A549 (cell line): ENCODE results near the gene NPY1R. TPM values are rescaled to one million over a fixed set of nuclear protein-coding genes. Genes with fewer than 3 reads are reported as not detected.

Experiments
- ATAC-seq, 2 experiments: fragments of 200-7000 bp in 1 of 2; fragments of >200 bp in 1 of 2; cut with Nextera tagmentation in 1 of 2; cut with Tn5 transposase in 1 of 2; 3 replicates each; pipeline versions ENCODE4 v1.8.0 to v1.9.1; 2018 to 2020; ENCODE audit warnings: mild to moderate bottlenecking in 1 of 2, moderate library complexity in 1 of 2
- CTCF ChIA-PET: fragments of 300-600 bp; sonication (Branson Sonifier 250); formaldehyde crosslinking; extraction: SDS; loops from one replicate; lab custom pipeline; 2021; ENCODE audit warnings: antibody characterized with exemption, inconsistent platforms; lab: Yijun Ruan, JAX
- POLR2A ChIA-PET: fragments of 350-600 bp; formaldehyde crosslinking; extraction: SDS; loops from one replicate; lab custom pipeline; 2021; ENCODE audit warnings: antibody characterized with exemption, inconsistent platforms; lab: Yijun Ruan, JAX
- DNase-seq, 2 experiments: peaks; one replicate each; pipeline versions ENCODE4 v3.0.0 to v3.0.0-alpha.2; 2011 to 2016; ENCODE audit warnings: low read depth in 1 of 2, low spot score in 1 of 2
- FAIRE-seq: peaks from 2 replicates; lab custom pipeline; 2011; peaks lifted over from hg19 to GRCh38; lab: Jason Lieb, UNC
- H3K27ac ChIP-seq, 2 experiments: fragments of >200 bp; sonication (Bioruptor Twin); formaldehyde crosslinking; 3 replicates each; pipeline ENCODE4 v1.5.1; 2016 to 2017
- H3K4me1 ChIP-seq: fragments of >200 bp; sonication (Bioruptor Twin); formaldehyde crosslinking; 3 replicates; pipeline ENCODE4 v1.6.1; 2016
- H3K4me2 ChIP-seq: fragments of >200 bp; sonication (Bioruptor Twin); formaldehyde crosslinking; 3 replicates; pipeline ENCODE4 v1.6.1; 2016
- H3K4me3 ChIP-seq: fragments of >200 bp; sonication (Bioruptor Twin); formaldehyde crosslinking; 3 replicates; pipeline ENCODE4 v1.5.1; 2016
- H3K9me3 ChIP-seq: fragments of >200 bp; sonication (Bioruptor Twin); formaldehyde crosslinking; 3 replicates; pipeline ENCODE4 v1.6.1; 2016
- BCL3 ChIP-seq: fragments of >200 bp; sonication (Bioruptor Twin); formaldehyde crosslinking; IDR thresholded peaks from 3 replicates; pipeline ENCODE4 v1.6.1; 2016
- CHD4 ChIP-seq: fragments of 200-600 bp; sonication (generic); IDR thresholded peaks from 2 replicates; pipeline ENCODE4 v1.6.1; 2016; ENCODE audit warnings: antibody characterized with exemption, mild to moderate bottlenecking, borderline replicate concordance
- E2F6 ChIP-seq: IDR thresholded peaks from 2 replicates; pipeline ENCODE4 v1.6.1; 2012; ENCODE audit warnings: low read depth, borderline replicate concordance
- EHF ChIP-seq: fragments of 250-450 bp; sonication (Bioruptor Pico); IDR thresholded peaks from 2 replicates; pipeline ENCODE4 v1.5.0; 2020; ENCODE audit warnings: mild to moderate bottlenecking
- EHMT2 ChIP-seq: fragments of 200-600 bp; sonication (generic); IDR thresholded peaks from 2 replicates; pipeline ENCODE4 v1.6.1; 2016; ENCODE audit warnings: antibody characterized with exemption, low read depth, mild to moderate bottlenecking, moderate library complexity
- FOSB ChIP-seq: fragments of 250-450 bp; sonication (Bioruptor Pico); IDR thresholded peaks from 2 replicates; pipeline ENCODE4 v1.5.0; 2020; ENCODE audit warnings: mild to moderate bottlenecking, moderate library complexity
- GATA3 ChIP-seq: IDR thresholded peaks from 2 replicates; pipeline ENCODE4 v1.6.1; 2012; ENCODE audit warnings: borderline replicate concordance
- HEYL ChIP-seq: fragments of 250-450 bp; sonication (Bioruptor Pico); IDR thresholded peaks from 2 replicates; pipeline ENCODE4 v1.8.0; 2021; ENCODE audit warnings: mild to moderate bottlenecking, moderate library complexity
- HOXA7 ChIP-seq: fragments of 250-450 bp; sonication (Bioruptor Pico); IDR thresholded peaks from 2 replicates; pipeline ENCODE4 v1.5.0; 2020; ENCODE audit warnings: mild to moderate bottlenecking, moderate library complexity
- NFE2L2 ChIP-seq: fragments of 150-350 bp; conservative IDR thresholded peaks from 2 replicates; pipeline ENCODE4 v1.6.1; 2014; ENCODE audit warnings: low read length
- POLR2A ChIP-seq: IDR thresholded peaks from 2 replicates; pipeline ENCODE4 v1.6.1; 2012; ENCODE audit warnings: mild to moderate bottlenecking, low read length
- RAD21 ChIP-seq, 2 experiments: fragments of >200 bp in 1 of 2; sonication (Bioruptor Twin) in 1 of 2; formaldehyde crosslinking in 1 of 2; IDR thresholded peaks in 1 of 2; conservative IDR thresholded peaks in 1 of 2; 2 replicates in 1 of 2; 3 replicates in 1 of 2; pipeline ENCODE4 v1.6.1; 2012 to 2018; ENCODE audit warnings: inconsistent platforms in 1 of 2
- RFX5 ChIP-seq: fragments of 450-650 bp; IDR thresholded peaks from 2 replicates; pipeline ENCODE4 v1.7.1; 2014; ENCODE audit warnings: antibody characterized with exemption, mild to moderate bottlenecking, moderate library complexity
- SMC3 ChIP-seq: fragments of >200 bp; sonication (Bioruptor Twin); formaldehyde crosslinking; IDR thresholded peaks from 3 replicates; pipeline ENCODE4 v1.6.1; 2018; ENCODE audit warnings: inconsistent platforms
- TFCP2L1 ChIP-seq: fragments of 250-450 bp; sonication (Bioruptor Pico); IDR thresholded peaks from 2 replicates; pipeline ENCODE4 v1.5.0; 2021; ENCODE audit warnings: mild to moderate bottlenecking
- USF2 ChIP-seq: fragments of 450-650 bp; IDR thresholded peaks from 2 replicates; pipeline ENCODE4 v1.6.1; 2014; ENCODE audit warnings: antibody characterized with exemption
- WGBS: methylation state at CpG from one replicate; pipeline ENCODE4 v1.1.6; 2017; ENCODE audit errors: missing lambda C conversion rate; 5-methylcytosine and 5-hydroxymethylcytosine counted together
- polyA minus RNA-seq: library from RNA; depleted of rRNA, polyadenylated mRNA; stranded (reverse); fragments of >200 nt; gene quantifications from 2 replicates; pipeline ENCODE4 v1.2.3, GENCODE V29; 2011; rRNA and poly(A)+ RNA removed
- polyA plus RNA-seq, 4 experiments: library from polyadenylated mRNA; depleted of rRNA in 3 of 4; stranded (reverse); fragments of >200 nt; fragmentation: RNase III in 1 of 4; extraction: RNeasy Plus Mini Kit Qiagen cat#74134 plus additional on column Dnase treatment in 1 of 4; gene quantifications; 2 replicates in 3 of 4; 3 replicates in 1 of 4; pipeline ENCODE4 v1.2.3, GENCODE V29; 2011 to 2017
- TF ChIP-seq, protein P1 (sequence below): fragments of >200 bp; sonication (Bioruptor Twin); formaldehyde crosslinking; IDR thresholded peaks from 3 replicates; pipeline ENCODE4 v1.5.1; 2016
- TF ChIP-seq, protein P2 (sequence below): fragments of >200 bp; sonication (Bioruptor Twin); formaldehyde crosslinking; IDR thresholded peaks from 2 replicates; pipeline ENCODE4 v1.6.1; 2016
- TF ChIP-seq, protein P3 (sequence below): IDR thresholded peaks from 2 replicates; pipeline ENCODE4 v1.6.1; 2012

NPY1R gene
- 0.23 and 0.30 TPM in 2 replicates for polyA plus RNA-seq (2011; rRNA removed)
- polyA plus RNA-seq (2012; cell fraction: cytosol; rRNA removed) = 0.03 and 0.05 TPM in 2 replicates
- polyA plus RNA-seq (2012; cell fraction: nucleus; rRNA removed) = 0.05 and 0.09 TPM in 2 replicates
- 0.03 to 0.14 TPM (median 0.13 TPM) in 3 replicates for polyA plus RNA-seq (2017; fragmentation: RNase III; extraction: RNeasy Plus Mini Kit Qiagen cat#74134 plus additional on column Dnase treatment)
- polyA minus RNA-seq = 0.39 TPM in 1 of 2 replicates, not detected in the other

DNA sequence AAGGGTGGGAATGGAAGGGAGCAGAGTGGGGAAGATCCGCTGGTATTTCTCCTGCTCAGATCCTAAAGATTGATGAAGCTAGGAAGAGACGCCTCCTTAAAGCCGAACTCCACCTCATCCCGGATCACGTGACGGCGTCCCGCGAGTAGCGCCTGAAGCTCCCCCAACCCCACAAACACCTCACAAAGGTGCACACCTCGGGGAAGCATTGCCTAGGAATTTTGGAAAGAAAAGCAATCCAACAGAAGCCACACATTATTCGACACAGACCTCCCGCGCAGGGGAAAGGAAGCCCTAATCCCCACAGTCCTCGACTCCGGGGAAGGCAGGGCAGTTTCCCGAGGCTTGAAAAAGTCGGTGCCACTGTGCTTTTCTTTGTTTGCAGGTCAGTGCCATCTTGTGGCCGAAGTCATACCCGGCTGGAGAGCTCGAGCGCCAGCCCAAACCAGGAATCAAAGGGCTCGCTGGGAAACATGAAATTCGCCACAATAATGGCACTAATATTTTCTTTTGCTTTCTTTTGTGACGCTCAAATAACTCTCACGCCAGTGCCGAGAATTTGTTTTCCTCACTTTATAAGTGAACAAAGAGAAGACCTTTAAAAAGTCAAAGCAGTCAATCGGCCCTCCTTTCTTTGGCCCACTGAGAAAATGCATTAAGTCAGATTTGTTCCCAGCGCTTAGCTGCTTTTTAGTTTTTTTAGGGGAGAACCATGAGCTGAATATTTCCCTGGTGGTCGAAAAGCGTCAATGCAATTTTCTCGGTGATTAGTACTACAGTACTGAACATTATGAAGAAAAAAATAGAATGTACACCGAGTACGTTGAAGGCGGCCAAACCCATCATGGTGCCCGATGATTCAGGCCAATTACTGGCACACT is at the start of gene NPY1R:
Gene NPY1R (minus strand): TSS at position 71 of the 881 bp plus-strand sequence. CDS start 6,042 bp downstream, outside the sequence.
- peaks cover 6% of the 10 kb centered on the region; the same call in 1 of the 3 replicates for H3K4me1 ChIP-seq
- FAIRE-seq = no peak
- 15% methylated on average over 31 of the region's 36 CpGs for WGBS
- CTCF ChIA-PET = interaction anchor here (0.6 to 3.0 kb wide), 29 partner anchors 9 to 843 kb away, joined by 3 to 15 read pairs (median 4); no protein-coding TSS in a partner anchor
- H3K4me2 ChIP-seq = peak within 1 kb of the TSS; percentile 100
- POLR2A ChIA-PET = no interaction called here
- peak within 1 kb of the TSS; percentile 56 for H3K4me3 ChIP-seq
- peak; percentile 59 to 73 for TF ChIP-seq RAD21 (conservative IDR thresholded peaks at IDR 0.05 in 1 of 2, IDR thresholded peaks at IDR 0.05 in 1 of 2)
- no peak for TF ChIP-seq HOXA7 (CRISPR knock-in tag)
- TF ChIP-seq EHMT2 = no peak
- TF ChIP-seq E2F6 = 0 out of 2 replicates have a peak, but pooled peaks have one; percentile 39
- TF ChIP-seq, protein P1, sequence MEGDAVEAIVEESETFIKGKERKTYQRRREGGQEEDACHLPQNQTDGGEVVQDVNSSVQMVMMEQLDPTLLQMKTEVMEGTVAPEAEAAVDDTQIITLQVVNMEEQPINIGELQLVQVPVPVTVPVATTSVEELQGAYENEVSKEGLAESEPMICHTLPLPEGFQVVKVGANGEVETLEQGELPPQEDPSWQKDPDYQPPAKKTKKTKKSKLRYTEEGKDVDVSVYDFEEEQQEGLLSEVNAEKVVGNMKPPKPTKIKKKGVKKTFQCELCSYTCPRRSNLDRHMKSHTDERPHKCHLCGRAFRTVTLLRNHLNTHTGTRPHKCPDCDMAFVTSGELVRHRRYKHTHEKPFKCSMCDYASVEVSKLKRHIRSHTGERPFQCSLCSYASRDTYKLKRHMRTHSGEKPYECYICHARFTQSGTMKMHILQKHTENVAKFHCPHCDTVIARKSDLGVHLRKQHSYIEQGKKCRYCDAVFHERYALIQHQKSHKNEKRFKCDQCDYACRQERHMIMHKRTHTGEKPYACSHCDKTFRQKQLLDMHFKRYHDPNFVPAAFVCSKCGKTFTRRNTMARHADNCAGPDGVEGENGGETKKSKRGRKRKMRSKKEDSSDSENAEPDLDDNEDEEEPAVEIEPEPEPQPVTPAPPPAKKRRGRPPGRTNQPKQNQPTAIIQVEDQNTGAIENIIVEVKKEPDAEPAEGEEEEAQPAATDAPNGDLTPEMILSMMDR = peak; percentile 61
- TF ChIP-seq POLR2A = no peak
- peak; percentile 74 for TF ChIP-seq SMC3
- no peak for TF ChIP-seq NFE2L2
- TF ChIP-seq BCL3 = no peak
- TF ChIP-seq, protein P2, sequence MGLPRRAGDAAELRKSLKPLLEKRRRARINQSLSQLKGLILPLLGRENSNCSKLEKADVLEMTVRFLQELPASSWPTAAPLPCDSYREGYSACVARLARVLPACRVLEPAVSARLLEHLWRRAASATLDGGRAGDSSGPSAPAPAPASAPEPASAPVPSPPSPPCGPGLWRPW = no peak
- no peak for TF ChIP-seq EHF (CRISPR knock-in tag)
- TF ChIP-seq USF2 = peak; percentile 84
- TF ChIP-seq TFCP2L1 (CRISPR knock-in tag) = no peak
- TF ChIP-seq, protein P3, sequence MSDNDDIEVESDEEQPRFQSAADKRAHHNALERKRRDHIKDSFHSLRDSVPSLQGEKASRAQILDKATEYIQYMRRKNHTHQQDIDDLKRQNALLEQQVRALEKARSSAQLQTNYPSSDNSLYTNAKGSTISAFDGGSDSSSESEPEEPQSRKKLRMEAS = peak; percentile 31; the same call in 1 of the 2 replicates
- no peak for TF ChIP-seq CHD4
- no peak for TF ChIP-seq GATA3
- no peak for TF ChIP-seq HEYL (CRISPR knock-in tag)
- TF ChIP-seq, all 56 proteins: peak for 6
- DNase-seq = peak; percentile 58 to 73
- H3K9me3 ChIP-seq = no peaks in the 10 kb centered on the region
- H3K27ac ChIP-seq = no peak within 1 kb of the TSS
- ATAC-seq = peak; percentile 94 to 97

GRCh38 chr4:163380703-163381102 is 48.3 kb upstream of the NPY1R start:
- ATAC-seq (no peak), DNase-seq (peak in 1 of 2 experiments; percentile 17)
- TF ChIP-seq RFX5 (no peak), FOSB (CRISPR knock-in tag) (no peak)
- TF ChIP-seq, protein P2 = no peak
- TF ChIP-seq, all 56 proteins: peak for 0
- H3K9me3 ChIP-seq = no peaks in the 10 kb centered on the region
- 0 out of 3 replicates have a peak, but pooled peaks cover 11% of the 10 kb centered on the region for H3K4me1 ChIP-seq
- ChIA-PET POLR2A (no interaction called here), CTCF (no interaction called here)
- no peak overlapping the region for H3K4me3 ChIP-seq
- FAIRE-seq = no peak
- H3K27ac ChIP-seq = no peak overlapping the region; a peak in 1 of 6 replicates
- H3K4me2 ChIP-seq = peak overlapping the region; percentile 28; the same call in 2 of the 3 replicates
- whole genome bisulfite sequencing = 24% methylated on average over 5 of the region's 5 CpGs
